Neutrophil (primary cell): ENCODE data around the gene KCTD1.

Experiments
- H3K27ac ChIP-seq: fragments of 200-600 bp; sonication (generic); 2 replicates; pipeline ENCODE4 v1.5.1; 2016; ENCODE audit warnings: mild to moderate bottlenecking, moderate library complexity
- H3K27me3 ChIP-seq: fragments of 200-600 bp; sonication (generic); 2 replicates; pipeline ENCODE4 v1.6.0; 2016; ENCODE audit warnings: mild to moderate bottlenecking
- H3K36me3 ChIP-seq: fragments of 200-600 bp; sonication (generic); 2 replicates; pipeline ENCODE4 v1.5.1; 2017
- H3K4me1 ChIP-seq, 2 experiments: fragments of 200-600 bp in 1 of 2; sonication (generic) in 1 of 2; 1 replicate in 1 of 2; 2 replicates in 1 of 2; pipeline versions ENCODE4 v1.5.1 to v1.6.1; 2013 to 2016; ENCODE audit warnings: low read depth in 1 of 2, low read length in 1 of 2, mild to moderate bottlenecking in 1 of 2, moderate library complexity in 1 of 2; ENCODE audit not compliant: control insufficient read depth in 1 of 2, insufficient read depth in 1 of 2
- H3K4me3 ChIP-seq, 2 experiments: fragments of 200-600 bp in 1 of 2; sonication (generic) in 1 of 2; 1 replicate in 1 of 2; 2 replicates in 1 of 2; pipeline ENCODE4 v1.5.1; 2013 to 2016; ENCODE audit warnings: low read depth in 1 of 2, low read length in 1 of 2, mild to moderate bottlenecking in 1 of 2, moderate library complexity in 1 of 2
- H3K9me3 ChIP-seq: fragments of 200-600 bp; sonication (generic); 2 replicates; pipeline ENCODE4 v1.5.1; 2016
- TF ChIP-seq, protein P1 (sequence below): fragments of 200-600 bp; sonication (generic); IDR thresholded peaks from 2 replicates; pipeline ENCODE4 v1.5.1; 2016; ENCODE audit warnings: antibody characterized with exemption

Gene KCTD1

DNA sequence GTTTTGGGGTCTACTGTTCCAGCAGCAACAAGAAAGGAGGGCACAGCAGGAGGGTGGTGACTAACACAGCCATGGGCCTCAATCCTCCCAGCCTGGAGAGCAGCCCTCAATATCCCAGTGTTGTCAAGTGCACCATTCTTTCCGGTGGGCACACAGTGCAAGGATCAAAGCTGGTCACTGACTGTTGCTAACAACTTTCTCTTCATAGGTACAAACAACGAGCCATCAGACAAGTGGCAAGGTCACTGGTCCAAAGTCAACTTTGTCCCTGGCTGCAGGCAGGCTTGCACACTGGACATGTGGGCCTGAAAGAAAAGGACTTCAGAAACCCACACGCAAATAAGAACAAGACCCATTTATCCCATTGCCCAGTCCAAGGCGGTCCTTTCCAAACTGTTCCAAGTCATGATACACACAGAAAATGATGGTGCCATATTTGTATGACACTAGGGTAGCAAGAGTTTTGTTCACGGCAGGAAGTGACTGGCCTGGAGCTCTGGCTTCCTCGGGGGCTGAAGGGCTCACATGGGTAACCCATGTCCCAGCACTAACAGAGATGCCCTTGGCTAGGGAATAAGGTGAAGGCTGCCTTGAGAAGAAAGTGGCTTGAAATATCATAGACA is 57.0 kb downstream of the KCTD1 start:
- Histone ChIP-seq H3K27ac (no peak overlapping the region), H3K4me1 (no peaks in the 10 kb centered on the region), H3K9me3 (no peaks in the 10 kb centered on the region), H3K4me3 (no peak overlapping the region), H3K36me3 (no peaks in the 10 kb centered on the region), H3K27me3 (no peaks in the 10 kb centered on the region)
- TF ChIP-seq, protein P1, sequence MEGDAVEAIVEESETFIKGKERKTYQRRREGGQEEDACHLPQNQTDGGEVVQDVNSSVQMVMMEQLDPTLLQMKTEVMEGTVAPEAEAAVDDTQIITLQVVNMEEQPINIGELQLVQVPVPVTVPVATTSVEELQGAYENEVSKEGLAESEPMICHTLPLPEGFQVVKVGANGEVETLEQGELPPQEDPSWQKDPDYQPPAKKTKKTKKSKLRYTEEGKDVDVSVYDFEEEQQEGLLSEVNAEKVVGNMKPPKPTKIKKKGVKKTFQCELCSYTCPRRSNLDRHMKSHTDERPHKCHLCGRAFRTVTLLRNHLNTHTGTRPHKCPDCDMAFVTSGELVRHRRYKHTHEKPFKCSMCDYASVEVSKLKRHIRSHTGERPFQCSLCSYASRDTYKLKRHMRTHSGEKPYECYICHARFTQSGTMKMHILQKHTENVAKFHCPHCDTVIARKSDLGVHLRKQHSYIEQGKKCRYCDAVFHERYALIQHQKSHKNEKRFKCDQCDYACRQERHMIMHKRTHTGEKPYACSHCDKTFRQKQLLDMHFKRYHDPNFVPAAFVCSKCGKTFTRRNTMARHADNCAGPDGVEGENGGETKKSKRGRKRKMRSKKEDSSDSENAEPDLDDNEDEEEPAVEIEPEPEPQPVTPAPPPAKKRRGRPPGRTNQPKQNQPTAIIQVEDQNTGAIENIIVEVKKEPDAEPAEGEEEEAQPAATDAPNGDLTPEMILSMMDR: no peak

DNA sequence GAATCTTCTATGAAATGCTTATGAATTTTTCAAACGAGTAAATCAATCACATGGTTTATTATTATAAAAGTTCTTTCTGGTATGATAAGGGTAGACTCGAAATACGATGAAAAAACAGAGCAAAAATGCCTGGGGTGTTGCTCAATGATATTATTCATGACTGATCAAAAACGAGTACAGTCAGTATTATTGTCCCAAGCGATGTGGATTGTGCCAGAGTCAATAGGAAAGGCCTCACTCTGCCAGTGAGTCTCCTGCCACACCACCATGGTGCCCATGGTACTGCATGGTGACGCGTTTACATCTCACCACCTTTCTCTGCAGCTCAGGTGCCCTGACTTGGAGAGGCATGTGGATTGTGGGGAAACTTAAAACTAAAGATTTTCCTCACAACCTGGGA is 58.5 kb downstream of the KCTD1 start:
- no peak overlapping the region for H3K4me3 ChIP-seq
- no peaks in the 10 kb centered on the region for H3K27me3 ChIP-seq
- H3K4me1 ChIP-seq: no peaks in the 10 kb centered on the region
- TF ChIP-seq, protein P1: no peak
- no peaks in the 10 kb centered on the region for H3K36me3 ChIP-seq
- no peaks in the 10 kb centered on the region for H3K9me3 ChIP-seq
- H3K27ac ChIP-seq: no peak overlapping the region

DNA sequence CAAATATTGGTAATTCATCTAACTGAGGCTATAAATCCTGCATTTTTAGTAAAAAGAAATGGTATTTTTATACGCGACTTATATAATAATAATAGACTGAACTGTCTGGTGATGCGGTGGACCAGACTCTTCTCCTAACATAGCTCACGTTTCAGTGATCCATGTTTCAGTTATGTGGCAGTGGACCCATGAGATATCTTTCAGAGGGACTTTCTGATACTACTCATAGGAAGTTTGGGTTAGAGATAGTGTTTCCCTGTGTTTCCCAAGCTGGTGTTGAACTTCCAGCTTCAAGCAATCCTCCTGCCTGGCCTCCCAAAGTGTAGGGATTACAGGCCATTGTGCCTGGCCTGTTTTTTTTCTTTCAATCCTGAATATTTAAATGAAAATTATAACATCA is 59.2 kb downstream of the KCTD1 start:
- TF ChIP-seq, protein P1: no peak
- Histone ChIP-seq H3K4me3 (no peak overlapping the region), H3K27ac (no peak overlapping the region), H3K9me3 (no peaks in the 10 kb centered on the region), H3K4me1 (no peaks in the 10 kb centered on the region), H3K27me3 (no peaks in the 10 kb centered on the region), H3K36me3 (no peaks in the 10 kb centered on the region)

DNA sequence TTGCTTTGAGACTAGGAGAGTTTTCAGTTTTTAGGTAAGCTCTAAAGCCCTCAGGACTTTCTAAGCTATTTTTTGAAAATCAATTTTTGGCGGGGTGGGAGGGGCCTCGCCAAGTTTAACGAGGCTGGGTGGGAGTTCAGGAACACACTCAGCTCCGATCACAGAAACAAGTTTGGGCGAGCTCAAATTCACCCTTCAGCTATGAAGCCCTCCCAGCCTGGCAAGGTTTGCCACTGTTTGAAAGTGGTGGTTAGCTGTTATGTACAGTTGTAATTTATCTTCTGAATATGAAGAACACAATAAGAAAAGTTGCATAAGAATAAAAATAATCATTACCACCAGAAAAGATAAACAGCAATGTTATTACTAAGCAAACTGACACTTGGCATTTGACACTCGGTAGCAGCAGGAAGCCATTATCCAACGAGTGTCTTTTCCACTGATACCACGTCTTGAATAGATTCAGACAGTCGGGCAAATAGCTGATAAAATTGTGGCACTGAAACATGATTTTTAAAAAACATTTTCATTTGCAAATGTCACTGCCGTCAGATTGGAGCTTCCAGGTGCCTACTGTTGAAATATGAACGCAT is 59.8 kb downstream of the KCTD1 start:
- H3K27me3 ChIP-seq: no peaks in the 10 kb centered on the region
- TF ChIP-seq, protein P1: no peak
- H3K27ac ChIP-seq: no peak overlapping the region
- no peaks in the 10 kb centered on the region for H3K9me3 ChIP-seq
- no peak overlapping the region for H3K4me3 ChIP-seq
- H3K4me1 ChIP-seq: no peaks in the 10 kb centered on the region
- no peaks in the 10 kb centered on the region for H3K36me3 ChIP-seq

DNA sequence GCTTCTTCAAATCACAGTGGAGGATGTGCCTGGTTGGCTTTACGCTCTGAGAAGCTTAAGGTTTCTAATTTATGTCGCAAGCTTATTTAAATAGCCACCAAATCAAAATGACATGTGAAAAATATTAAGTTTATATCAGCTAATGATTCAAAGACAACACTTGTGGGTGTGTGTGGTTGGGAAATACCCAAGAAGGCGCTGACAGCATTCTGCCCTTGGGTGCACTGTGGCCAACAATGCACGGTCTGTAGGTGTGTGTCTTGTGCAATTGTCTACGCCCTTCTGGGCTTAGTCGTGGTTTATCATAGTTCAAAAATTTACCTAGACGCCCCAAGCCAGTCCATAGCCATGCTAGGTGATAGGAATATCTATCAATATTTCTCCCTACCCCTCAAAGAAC is 60.9 kb downstream of the KCTD1 start:
- Histone ChIP-seq H3K27me3 (no peaks in the 10 kb centered on the region), H3K27ac (no peak overlapping the region), H3K9me3 (no peaks in the 10 kb centered on the region), H3K36me3 (no peaks in the 10 kb centered on the region), H3K4me3 (no peak overlapping the region), H3K4me1 (no peaks in the 10 kb centered on the region)
- TF ChIP-seq, protein P1: no peak
